Activated CD4-positive, alpha-beta T cell treated with anti-CD3 and anti-CD28 coated beads, Interleukin-2, amount 50 U/mL, for 48 hours (primary cell): ENCODE data around the gene KAT2B.
A peak's percentile ranks its signal among the peaks of the same experiment; 100 is the strongest.

Source experiments
- DNase-seq, 2 experiments: peaks; one replicate each; pipeline ENCODE4 v3.0.0-alpha.2; 2020

Gene KAT2B

DNA sequence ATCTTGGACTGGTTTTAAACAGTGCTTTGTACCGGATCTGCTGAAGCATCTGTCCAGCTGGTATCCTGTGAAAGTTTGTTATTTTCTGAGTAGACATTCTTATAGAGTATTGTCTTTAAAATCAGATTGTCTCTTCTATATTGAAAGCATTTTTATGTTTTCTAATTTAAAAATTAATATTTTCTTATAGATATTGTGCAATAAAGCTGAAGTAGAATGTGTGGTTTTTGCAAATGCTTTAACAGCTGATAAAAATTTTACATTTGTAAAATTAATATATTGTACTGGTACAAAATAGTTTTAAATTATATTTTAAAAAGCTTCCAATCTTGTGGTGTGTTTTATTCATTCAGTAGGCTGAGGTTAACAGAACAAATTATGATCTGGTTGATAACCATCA is 113.8 kb downstream of the KAT2B start:
- DNase-seq, result no peak

DNA sequence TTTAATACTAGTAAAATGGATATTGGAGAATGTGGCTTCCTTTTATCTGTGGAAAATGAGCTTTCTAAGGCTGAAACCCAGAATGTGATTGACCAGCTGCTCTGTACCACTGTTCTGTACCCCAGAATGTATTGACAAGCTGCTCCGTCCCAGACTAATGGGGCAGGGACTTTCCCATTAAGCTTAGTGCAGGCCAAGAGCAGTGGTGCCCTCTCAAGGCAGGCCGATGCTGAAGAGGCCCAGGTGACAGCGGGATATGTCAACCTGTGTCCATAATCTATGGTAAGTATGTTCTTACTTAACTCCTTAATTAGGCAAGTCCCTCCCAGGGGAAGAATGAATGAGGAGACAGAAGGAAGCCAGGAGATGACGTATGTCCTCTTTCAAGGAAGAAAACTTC is 114.7 kb downstream of the KAT2B start:
- DNase-seq, result no peak

DNA sequence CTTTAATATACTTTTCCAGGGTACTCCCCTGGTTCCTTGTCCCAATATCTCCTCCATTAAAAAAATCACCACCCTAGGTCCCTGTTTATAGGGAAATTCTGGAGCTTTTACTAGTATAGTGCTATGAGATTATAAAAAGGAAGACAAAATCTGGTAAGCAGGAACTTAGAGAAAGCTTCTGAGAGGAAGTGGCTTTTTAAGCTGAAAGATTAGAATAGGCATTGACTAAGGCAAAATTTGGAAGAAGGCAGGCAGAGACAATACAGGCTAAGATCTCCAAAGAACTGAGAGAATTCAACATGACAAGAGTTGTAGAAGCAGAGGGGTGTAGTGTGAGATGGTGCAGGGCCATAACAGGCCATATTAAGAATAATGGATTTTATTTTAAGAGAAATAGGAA is 120.0 kb downstream of the KAT2B start:
- no peak for DNase-seq

DNA sequence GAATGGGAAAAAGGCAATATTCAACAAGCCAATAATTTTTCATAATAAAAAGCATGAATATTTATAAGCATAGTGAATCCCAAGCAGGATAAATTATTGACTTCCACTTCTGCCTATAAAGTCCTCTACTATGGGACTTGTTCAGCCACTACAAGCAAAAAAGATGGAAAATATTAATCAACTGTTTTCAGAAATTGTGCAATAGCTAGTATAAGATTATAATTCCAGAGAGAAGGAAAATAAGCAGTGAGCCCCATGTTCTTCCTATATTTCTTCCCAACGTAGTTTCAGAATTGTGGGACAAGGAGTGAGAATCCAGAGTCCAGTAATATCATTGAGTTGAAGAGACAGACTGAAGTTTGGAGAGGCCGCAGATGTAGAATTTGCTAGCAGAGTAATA is 121.5 kb downstream of the KAT2B start:
- DNase-seq, result no peak

DNA sequence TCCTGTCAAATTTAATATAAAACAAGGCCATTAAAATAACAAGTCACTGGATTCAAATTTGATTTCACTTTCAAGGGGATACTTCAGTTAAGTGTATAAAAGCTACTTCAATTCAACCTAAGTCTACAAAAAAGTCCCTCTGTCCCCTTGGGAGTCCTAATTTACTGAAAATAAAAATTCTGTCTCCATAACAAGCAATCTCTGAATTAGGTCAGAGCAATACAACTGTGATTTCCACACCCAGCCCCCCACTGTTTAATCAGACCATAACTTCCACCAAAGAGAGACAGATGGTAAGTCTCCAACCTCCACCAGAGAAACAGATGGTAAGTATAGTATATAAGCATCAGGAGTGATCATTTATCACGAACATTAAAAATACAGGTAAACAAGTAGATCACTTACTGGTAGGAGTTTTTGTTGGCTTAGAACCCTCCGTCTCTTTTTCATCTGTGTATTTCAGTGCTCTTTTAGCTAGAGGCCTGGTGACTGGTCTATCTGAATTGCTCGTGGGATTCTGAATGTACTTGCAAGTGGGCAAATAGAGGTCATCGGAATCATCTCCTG is 133.7 kb downstream of the KAT2B start:
- no peak for DNase-seq

DNA sequence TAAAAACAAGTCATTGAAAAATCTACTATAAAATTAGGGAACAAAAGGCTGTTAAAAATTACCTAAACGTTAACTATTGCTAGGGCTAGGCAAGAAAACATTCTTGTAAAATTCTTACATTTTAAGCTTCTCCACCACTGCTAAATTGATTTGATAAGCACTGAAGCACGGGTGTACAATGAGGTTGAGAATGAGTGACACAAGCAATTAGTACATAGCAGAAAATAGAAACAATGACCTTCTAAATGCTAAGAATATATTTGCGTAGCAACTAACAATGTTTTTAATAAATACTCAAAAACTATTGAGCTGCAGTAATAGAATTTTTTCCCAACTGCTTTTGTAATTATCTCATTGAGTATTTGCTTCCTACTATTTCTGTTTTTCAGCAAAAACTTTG is 141.0 kb downstream of the KAT2B start:
- DNase-seq, result no peak

DNA sequence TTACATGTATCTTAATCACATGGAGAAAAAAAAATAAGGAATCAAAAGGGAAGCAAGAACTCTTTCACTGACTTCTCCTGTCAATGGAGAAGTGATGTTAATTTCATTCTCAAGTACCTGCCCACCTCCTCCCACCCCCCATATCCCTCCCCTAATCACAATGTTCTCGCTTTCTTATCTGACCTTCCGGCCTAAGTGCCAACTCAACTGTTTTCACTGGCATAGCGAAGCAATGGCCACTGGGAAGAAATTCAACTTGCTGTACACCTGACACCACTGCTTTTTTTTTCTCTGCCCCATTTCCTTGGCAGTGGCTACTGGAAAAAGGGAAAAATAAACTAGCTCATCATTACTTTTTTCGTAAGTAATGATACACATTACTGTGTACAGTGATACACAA is 142.0 kb downstream of the KAT2B start:
- DNase-seq, result no peak

DNA sequence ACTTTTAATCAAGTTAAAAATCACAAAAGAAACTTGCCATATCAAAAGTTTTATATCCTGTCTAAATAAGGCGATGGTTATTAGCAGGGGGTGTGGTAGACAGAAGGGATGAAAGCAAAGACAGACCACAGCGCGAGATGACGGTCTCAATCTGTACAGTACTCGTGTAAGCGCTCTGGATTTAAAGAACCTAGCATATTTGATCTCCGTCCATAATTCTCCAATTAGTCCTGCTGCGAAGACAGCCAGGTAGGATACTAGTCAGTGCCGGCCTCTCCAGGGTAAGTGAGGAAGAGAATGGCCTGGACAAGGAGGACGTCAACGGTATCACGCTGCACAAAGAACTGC is 145.1 kb downstream of the KAT2B start:
- peak; percentile 14 to 35 for DNase-seq

DNA sequence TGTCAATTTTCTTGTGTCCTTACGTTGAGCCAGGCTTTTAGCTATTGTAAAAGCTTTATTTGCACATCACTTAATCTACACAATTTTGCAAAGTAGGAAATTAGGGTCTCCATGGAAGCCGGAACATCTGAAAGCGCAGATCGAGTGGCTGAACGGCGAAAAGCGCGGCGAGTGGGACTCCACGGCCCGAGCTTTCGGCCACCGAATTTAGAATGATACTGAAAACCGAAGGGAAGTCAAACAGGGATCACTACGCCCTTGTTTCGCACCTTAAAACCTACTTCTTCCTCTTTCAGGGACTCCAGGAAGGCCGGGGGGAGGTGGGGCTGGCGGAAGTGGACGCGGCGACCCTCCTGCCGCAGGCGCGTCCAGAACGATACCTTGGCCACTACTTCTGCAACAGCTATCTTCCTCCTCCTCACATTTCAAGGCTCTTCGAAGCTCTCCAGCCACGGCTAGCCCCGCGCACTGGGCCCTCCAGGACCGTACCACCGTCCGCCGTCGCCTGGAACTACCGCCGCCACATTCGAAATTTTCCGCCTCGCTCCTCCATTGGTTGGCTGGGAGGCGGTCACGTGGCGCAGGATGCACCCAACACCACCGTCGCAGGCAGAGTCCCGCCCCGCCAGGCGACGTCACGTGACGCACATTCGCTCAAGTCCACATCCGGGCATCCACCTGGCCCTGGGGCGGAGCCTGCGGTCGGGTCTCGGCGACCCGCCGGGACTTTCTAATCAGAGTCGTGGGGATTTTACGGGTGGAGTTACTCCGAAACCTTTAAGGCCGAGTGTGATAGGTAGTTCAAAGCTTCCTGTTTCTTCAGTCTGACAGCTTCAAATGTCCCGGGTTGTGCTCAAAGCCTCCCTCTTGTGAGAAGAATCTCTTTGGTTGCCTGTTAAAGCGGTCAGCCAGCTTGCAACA is 145.7 kb downstream of the KAT2B start, which contains the start of gene SGO1:
SGO1 (minus strand) TSS at position 528 of the 921 bp plus-strand sequence. CDS start 2,179 bp downstream, outside the sequence.
- peak; percentile 99 to 100 for DNase-seq

DNA sequence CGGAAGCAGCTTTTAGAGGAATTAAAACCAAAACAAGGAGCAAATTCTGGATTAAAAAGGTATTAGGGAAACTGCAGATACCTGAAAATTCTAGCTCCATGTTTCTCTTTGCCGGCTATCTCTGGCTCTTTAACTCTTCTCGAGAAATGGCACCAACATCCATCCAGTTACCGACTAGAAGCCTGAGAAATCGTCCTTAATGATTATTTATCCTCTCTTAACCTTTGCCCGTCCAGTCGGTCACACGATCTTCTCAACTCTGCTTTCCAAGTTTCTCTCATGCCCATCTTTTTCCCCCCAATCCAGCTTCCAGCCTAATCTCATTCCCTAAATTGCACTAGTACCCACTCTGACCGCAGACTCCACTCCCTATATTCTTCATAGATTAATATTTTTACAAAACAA is 146.4 kb downstream of the KAT2B start:
- no peak for DNase-seq

DNA sequence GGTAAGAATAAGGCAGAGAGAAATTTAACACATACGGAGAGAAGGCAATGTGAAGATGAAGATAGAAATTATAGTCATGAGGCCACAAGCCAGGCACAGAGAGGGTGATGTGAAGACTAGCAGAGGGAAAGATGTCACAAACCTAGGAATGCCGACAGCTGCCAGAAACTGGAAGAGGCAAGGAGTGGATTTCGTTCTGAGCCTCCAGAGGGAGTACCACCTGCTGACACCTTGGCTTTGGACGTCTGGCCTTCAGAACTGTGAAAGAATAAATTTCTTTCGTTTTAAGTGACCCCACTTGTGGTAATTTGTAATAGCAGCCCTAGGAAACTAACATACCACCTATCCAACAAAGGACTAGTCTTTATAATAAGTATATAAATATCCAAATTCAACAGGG is 150.7 kb downstream of the KAT2B start:
- DNase-seq, result no peak

DNA sequence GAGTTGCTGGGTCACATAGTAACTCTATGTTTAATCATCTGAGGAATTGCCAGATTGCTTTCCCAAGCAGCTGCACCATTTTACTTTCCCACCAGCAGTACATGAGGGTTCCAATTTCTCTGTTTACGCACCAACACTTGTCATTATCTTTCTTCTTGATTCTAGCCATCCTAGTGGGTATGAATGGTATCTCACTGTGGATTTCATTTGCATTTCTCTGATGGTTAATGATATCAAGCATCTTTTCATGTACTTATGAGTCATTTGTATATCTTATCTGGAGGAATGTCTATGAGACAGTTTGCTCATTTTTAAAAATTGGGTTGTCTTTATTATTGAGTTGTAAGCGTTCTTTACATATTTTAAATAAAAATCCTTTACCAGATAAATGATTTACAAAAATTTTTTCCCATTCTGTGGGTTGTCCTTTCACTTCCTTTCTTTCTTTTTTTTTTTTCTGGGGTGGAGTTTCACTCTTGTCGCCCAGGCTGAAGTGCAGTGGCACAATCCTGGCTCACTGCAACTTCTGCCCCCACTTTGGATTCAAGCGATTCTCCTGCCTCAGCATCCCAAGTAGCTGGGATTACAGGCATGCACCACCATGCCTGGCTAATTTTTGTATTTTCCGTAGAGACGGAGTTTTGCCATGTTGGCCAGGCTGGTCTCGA is 154.7 kb downstream of the KAT2B start:
- DNase-seq, result no peak

DNA sequence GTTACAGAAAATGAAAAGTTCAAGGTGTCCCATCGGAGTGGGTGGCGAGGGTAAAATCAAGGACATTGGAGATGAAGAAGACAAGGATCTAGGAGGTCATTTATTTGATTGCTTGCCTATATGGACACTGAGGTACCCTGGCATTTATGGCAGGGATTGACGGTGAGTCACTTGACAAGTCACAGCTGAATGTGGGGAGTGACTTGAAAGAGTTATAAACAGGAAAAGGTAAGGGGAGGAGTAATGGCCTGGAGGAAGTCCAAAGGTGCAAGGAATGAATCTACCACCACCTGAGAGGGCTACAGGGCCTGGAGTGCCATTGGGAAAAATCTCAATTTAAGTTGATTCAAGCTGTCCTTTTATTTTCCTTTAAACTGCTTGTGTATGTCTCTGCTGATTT is 157.5 kb downstream of the KAT2B start:
- no peak for DNase-seq

DNA sequence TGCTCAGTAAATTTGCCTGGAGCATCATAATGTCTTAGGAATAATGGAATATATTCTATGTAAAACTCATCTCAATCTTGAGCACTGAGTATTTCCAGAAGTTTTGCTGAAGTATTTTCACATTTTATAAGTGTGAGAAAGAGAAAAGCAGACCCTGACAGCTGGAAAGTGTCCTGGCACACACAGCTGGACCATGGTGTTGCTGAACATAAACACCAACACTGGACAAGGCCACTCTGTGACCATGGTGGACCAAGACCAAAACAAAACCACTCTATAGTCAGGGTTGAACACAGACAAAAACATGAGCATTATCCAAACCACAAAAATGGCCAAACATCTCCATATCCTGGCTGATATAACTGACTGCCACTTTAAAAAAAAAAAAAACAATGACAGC is 160.9 kb downstream of the KAT2B start:
- DNase-seq, result no peak
